HG03558 (cell line): ENCODE results near the gene KCTD5.
"Not testable (repeated sequence)": the region's sequence is repeated elsewhere in the genome, so short reads cannot be mapped to it uniquely, and the experiment has no call there.

Experiments used
- ATAC-seq: cut with Tn5 transposase; IDR thresholded peaks from one replicate; pipeline ENCODE4 v1.9.1; 2021; ENCODE audit warnings: moderate number of reproducible peaks; ENCODE audit not compliant: unreplicated experiment; ENCODE audit errors: extremely low read depth

The KCTD5 gene

DNA sequence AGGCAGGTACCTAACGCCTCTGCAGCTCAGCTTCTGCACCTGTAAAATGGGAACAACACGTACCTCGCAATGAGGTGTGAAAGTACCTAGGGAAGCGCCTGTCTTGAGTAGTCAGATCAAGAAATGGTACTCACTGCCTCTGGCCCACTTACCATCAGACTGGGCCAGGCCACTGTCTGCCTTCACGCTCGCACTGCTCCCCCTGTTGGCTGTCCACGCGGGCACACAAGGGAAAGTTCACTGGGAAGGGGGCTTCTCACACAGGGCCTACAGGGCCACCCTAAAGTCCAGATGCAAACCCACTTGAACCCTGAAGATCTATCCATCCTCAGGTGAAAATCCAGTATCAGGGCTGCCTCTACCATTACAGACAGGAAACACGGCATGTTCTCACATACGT, 11.1 kb upstream of the KCTD5 start:
- not testable (repeated sequence) for ATAC-seq

DNA sequence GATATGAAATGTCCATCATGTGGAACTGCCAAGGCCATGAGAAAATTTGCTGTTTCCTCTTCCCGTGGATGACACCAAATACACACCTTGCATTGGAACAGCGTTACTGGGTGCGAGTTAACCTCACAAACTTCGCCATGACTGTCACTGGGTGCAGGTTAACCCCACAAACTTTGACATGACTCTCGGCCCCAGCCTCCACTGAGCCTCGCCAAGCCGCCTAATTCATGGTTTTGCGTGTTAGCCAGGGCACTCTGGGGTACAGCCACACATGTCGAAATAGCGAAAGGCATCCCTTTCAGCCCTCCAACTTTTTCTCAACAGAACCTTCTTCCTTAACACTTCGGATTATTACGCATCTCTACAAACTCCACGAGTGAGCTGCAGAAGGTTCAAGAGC, 10.6 kb upstream of the KCTD5 start:
- no peak for ATAC-seq

DNA sequence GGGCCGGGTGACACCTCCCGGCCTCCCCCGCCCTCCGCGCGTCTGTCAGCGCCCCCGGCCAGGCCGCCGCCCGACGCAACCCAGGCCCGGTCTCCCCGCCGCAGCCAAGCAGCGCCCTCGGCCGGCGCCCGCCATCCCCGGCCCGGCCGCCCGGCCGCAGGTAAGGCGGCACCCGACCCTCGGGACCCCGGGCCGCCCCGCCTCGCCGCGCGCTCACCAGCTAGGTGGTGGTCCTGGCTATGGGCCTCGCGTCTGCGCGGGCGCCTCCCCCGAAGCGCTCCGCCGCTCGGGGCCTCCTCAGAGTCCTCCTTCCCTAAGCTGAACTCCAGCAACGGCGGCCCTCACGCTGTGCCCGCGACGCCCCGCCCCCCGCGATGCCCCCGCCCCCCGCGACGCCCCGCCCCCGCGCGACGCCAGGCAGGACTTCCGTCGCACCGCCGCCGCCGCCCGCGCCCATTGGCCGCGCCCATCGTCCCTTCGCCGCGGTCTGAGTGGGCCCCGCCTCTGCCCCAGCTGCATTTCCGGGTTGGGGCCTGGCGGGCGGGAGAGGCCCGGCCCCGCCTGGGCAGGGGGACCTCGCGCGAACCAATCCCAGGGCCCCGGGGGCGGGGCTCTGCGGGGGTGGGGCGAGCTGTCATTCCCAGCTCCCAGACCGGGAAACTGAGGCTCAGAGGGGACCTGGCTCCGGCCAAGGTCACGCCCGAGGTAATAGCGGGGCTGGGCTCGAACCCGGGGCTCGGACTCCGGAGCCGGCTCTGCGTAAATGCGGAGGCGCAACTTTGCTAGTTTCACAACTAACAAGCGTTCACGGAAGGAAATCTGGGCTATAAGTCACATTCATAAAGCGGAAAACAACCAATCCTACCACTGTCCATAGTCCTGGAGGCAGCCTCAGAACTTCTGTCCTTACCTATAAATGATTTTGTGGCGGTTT, 9.0 kb upstream of the KCTD5 start:
- peak; percentile 64 for ATAC-seq

DNA sequence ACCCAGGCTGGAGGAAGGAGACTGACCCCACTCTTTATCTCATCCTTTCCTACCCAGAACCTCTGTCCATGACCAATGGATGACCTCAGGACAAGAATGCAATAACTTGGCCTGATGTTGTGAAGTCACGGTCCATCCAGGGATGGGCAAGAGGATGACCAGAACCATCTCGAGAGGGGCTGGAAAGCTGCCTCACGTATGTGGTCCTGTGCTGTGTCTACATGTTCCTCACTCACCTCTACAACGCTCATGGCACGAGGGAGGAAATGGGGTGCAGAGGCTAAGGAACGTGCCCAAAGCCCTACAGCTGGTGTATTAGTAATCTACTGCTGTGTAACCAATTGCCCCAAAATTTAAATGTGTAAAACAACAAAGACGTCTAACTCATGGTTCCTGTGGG, 7.3 kb upstream of the KCTD5 start:
- no peak for ATAC-seq

DNA sequence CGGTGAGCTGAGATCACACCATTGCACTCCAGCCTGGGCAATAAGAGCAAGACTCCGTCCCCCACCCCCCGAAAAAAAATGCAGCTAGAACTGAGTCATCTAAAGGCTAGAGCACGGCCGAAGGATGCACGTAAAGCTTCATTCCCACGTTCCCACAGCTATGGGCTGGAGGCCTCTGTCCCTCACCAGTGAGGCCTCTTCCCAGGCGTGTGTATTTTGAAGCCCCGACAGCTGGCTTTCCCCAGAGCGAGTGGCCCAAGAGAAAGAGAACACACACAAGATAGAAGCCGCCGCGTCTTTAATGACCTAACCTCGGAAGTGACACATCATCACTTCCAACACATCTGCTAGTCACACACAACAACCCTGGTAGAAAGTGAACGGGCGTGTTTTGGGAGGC, 6.6 kb upstream of the KCTD5 start:
- no peak for ATAC-seq

DNA sequence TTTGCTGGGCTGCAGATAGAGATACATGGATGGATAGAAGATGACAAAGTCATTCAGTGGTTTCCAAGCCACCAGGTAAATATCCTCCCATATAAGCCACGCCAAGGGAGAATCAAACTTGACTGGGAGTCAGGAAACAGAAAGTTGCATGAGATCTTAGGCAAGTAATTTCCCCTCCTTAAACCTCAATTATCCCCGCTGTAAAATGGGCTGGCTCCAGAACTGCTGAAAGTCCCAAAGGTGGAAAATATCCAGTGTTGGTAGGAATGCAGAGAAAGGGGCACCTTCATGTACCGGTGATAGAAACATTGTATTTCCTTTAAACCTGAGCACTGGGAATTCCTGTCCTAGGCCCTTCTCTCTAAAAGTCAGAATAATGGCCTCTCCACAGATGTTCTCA, 5.4 kb upstream of the KCTD5 start:
- ATAC-seq = not testable (repeated sequence)

DNA sequence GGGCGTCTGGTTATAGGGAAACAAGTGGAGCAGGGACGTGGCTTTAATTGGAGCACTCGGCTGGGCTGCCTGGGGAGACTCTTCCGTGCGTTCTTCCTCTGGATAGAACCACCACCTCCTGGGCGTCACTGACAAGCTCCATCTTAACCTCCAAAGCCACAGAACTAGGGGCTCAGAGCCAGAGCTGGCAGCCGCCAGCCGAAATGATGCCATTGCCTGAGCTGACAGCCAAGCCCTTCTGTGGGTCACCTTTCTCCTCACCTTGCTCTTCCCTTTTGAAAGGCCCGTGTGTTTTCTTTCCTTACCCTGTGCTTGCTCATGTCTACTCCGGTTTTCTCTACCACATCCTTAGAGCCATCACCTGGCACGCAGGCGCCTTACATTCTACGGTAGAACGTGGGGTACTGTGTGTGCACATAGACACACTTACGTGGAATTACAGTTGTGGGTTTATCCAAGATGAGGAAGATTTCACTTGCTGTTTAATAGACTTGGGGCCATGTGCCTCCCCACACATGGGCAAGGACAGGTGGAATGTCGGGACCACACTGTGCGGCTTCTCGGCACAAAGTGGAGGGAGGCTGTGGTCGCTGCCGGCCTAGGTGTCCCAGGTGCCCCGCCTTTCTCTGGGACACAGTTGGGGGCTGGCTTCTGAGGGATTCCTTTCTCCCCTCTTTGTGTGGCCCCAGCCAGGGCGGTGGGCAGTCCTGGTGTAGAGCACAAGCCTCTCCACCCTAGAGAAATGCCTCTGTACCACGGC, 3.9 kb upstream of the KCTD5 start:
- not testable (repeated sequence) for ATAC-seq

DNA sequence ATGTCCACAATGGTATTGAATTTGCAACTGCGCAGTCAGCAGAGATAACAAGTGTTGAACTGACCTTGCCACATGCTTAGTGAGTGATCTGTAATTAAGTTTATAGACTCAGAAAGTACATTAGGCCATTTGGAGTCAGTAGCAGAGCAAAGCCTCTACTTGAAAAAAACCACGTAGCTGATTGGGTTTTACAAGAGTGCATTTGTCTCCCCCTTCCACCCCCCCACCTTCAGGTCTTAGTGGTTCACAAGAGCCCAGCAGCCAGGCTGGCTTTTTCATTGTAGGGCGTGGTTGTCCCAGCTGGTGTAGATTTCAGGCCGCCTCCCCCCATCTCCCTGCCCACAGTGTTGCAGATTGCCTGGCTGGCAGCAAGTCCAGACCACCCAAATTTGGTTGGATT, 2.4 kb upstream of the KCTD5 start:
- ATAC-seq = not testable (repeated sequence)

DNA sequence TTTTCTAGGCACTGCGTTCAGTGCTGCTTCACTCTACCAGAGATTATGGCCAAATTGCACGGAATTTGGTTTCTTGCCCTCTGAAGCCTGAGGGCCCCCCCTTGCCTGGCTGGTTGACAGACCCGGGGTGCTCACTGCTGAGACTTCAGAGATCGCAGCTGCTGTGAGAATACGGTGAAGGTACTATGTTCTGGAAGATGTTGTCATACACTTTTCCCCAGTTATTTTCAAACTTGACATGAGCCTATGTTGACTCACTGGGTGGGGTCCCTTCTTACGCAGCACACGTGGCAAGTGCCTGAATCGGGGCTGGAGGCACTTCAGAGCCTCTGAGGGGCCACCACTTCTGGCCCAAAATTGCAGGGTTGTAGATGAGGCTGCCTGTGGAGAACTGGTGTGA, 2.0 kb upstream of the KCTD5 start:
- not testable (repeated sequence) for ATAC-seq

DNA sequence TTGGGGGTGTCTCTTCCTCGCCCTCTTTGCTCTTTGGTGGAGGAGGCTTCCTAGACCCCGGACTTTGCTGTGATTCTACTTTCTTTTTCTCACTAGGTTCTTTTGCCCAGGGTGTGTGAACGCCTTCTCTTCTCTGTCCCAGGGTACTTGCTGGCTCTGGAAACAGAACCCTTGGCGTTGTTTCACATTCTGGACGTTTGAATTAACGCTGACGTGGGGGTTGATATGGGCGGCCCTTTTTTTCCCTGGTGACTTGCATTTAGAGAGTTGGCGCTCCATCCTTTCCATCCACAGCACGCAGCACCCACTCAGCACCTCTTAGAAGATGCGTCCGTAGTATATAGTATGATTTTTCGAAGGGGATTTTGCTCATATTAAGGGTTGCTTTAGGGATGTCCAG, 718 bp downstream of the KCTD5 start:
- ATAC-seq = not testable (repeated sequence)

DNA sequence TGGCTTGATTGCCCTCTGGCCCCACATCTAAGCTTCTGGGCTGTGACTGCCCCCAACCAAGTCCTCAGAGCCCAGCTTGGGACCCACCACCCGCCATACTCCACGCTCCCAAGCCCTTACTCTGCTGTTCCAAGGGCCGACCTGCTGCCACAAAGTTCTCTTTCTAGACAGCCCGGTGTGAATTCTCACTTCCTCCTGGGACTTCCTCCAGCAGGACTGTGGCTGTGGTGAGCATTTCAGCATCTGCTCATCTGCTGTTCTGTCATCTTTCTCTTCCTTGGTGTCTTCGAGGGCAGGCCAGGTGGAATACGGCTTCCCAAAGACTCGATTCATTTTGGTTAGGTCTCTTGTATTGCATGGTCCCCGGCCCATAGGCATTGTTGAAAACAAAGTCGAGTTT, 3.8 kb downstream of the KCTD5 start:
- not testable (repeated sequence) for ATAC-seq

DNA sequence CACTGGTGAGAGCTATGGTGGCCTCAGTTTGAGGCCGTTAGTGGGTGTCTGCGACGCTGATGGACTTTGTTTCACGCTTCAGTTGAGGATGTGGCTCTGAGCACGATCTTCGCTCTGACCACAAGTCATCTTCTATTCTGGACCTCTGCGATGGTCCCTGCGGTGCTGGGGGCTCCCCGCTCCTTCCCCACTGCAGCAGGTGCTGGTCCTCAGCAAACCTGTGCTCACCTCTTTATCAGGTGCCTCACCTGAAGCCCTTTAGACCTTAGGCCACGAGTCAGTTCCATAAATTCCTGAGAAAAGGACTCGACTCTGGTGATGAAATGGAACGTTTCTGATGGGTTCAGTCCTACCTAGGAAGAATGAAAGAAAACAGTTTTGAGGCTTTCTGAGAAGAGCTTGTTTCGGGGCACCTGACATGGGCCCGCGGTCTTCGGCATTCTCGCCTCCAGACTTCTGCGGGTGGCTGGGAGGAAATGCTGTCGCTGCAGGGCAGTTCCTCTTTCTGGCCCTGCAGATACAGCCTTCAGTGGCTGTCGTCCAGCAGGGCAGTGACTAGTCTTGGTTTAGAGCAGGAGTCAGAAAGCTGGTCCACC, 4.7 kb downstream of the KCTD5 start:
- ATAC-seq = no peak

DNA sequence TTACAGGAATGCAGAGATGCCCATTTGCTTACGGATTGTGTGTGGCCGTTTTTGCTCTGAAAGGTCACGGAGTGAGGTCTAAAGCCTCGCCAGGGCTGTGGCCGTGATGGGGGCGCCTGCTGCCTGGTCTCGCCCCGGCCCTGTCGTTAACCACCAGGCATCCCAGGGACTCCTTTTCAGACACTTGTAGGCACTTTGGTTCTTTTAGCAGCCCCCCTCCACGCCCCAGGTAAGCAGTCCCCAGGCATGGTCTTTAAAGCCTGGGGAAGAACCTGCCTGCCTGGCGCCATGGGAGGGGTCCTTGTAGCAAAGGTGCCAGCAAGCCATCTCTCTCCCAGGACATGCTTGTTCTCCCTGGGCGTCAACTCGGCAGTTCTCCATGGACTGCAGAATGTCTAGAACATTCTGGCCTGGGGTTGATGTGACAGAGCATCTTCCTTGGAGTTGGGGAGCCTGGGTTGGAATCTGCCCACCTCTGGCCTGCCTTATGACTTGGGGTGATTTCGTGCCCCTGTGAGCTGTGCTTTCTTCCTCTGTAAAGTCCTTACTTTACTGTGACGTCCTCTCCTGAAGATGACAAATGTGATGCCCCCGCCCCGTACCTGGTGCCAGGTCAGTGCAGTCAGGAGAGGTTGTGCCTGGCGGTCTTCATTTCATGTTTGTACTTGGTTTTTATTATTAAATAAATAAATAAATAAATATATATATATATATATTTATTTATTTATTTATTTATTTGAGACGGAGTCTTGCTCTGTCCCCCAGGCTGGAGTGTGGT, 5.4 kb downstream of the KCTD5 start:
- ATAC-seq = no peak

DNA sequence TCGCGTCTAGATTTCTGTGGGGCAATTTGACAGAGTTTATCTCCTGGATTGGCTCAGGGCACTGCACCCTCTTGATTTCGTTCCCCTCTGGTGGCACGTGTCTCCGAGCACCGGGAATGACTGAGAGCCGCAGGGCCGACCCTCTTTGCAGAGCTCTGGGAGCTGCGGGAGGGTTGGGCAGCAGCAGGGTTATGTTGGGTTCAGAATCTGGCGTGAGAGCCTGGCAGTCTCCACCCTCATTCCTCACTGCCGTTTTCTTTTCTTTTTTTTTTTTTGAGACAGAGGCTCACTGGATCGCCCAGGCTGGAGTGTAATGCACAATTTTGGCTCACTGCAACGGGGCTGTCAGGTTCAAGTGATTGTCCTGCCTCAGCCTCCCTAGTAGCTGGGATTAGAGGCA, 7.1 kb downstream of the KCTD5 start:
- not testable (repeated sequence) for ATAC-seq

DNA sequence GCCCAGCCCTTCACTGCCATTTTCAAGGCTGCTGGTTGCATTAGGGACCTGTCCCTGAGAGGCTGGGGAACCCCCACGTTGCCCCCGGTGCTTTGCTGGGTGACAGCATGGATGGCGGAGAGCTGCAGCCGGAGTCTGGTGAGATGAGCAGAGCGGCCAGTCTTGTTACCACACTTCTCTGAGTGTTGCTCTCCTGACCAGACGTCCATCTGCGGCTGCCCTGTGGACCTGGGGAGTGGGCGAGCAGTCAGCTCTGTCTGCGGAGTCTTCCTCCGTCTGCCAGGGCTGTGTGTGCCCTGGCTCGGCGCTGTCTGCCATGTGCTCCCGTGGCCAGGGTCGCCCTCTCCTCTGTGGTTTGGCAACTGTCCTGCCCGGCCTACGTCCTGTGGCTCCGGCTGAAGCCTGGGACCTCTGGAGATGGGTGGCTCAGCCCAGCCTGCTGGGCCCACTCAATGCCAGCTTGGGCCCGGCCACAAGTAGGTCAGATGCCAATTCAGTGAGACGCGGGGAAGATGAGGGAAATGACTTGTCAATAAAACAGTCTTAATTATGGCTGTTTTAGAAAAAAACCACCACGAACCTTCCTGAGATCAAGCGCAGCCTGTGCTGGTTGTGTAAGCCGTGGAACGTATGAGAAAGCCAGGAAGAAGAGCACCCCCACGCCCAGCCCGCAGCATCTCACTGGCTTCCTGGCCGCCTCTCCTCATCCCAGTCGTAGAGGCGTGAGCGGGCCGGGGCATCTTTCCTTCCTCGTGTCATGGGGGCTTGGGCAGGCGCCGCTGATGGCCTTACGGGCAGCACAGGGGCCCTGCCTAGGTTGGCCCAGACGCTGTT, 7.9 kb downstream of the KCTD5 start:
- no peak for ATAC-seq

DNA sequence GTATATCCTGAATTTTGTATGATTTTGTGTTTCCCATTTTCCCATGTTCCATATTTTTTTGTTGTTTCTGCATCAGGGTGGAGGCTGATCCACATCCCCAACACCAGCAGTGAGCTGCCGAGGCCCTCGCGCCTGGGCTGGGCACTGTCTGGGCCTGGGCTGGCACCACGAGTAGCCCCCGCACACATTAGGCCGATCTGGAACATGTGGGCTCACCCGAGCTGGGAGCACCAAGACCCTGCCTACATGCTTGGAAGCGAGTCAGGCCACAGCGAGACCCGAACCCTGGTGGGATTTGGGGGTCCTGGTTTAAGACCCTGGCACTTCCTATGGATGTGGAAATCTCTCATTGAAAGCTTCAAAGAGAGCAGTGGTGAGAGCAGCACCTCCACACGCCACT, 8.5 kb downstream of the KCTD5 start:
- no peak for ATAC-seq

DNA sequence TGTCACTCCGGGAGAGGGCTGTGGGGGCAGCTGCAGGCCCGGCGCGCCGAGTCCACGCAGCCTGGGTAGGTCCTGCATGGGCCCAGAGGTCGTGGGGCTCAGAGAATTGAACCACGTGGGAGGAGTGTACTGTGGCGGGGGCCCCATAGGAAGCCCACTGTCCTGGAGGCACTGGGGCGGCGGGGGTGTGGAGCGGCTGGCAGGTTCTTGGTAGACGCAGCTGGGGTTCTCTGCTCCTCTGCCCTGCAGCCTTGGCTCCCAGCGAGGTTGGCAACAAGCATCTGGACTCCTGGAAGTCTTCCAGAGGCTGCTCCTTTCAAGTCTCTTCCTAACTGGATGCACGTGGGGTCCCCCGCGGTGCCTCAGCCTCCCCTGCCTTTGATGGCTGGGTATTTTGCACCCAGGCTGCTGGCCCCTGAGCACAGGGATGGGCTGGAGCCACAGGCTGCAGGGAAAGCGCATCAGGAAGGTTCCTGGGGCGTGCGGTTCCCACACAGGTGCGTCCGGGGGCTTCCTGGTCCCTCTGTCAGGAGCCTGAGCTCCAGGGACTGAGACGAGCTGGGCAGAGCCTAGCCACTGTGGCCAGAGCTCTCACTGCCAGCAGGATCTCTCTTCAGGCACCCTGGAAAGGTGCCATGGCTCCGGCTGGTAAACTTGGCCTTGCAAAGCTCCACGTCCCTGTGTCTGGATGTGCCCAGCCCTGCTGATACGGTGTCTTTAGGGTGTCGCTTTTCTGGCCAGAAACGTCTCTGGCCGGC, 9.3 kb downstream of the KCTD5 start:
- ATAC-seq = no peak

DNA sequence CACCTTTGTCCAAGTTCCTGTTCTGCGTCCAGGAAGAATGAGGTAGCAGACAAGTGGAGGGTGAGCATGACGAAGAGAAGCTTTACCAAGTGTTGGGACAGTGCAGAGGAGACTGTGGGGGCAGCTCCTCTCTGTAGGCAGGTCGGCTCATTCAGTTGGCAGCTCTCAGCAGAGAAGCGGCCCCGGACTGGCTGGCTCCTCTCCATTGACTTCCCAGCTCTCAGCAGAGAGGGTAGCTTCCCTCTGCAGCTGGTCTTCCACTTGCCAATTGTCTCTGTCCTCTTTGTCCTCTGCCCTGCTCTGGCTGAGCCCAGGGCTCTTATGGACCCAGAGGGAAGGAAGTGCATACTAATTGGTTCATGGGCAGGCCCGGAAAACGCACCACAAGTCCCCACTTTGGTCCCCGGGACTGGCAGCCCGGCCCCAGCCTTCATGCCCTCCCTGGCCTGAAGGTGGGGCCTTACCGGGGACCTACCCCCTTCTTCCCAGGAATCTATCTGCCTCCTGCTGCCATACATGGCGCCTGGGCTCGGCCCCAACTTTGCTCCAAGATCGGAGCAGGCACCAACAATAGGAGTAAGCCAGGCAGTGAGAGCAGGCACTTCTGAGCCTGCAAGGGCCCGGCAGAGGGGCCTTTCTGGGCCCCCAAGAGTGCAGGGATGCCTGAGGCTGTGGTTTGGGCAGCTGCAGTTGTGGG, 10.1 kb downstream of the KCTD5 start:
- no peak for ATAC-seq
